ENCODE results near the gene TMEM169. TPM values are rescaled to one million over a fixed set of nuclear protein-coding genes. Genes with fewer than 3 reads are reported as not detected.
"Not testable (repeated sequence)": the region's sequence is repeated elsewhere in the genome, so short reads cannot be mapped to it uniquely, and the experiment has no call there.

Gene TMEM169
- total RNA-seq, 1 donor from 2014 or later: 19.4 TPM

DNA sequence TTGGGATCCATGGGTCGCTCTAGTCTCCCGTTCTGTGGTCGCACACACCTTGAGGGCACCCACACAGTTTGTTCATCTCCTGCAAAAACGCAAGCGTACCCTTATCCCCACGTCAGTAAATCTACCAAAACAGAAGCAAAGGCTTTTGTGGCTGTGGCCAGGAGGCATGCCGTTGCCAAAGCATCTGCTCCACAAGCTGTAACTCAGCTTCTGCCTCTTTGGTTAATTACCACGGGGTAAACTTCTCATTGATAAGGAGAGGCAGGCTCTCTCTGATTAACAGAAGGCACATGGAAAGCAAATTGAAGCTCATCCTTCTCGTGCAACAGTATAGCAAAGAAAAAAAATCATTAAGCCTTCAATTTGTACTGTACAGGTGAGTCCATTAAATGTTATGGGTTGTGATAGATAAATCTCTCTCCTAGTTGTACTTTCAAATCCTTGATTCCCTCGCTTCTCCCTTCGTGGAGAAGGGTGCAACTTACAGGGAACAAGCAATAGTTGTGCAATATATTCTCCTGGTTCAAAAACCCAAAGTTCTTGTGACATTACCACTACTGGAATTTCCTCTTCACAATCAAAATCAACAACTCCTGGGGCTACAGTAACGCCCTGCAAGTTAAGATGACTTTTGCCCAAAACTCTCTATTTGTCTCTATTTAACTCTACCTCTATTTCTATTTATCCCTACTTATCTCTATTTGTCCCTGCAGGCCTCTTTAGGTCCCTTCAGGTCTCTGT, 10.4 kb upstream of the TMEM169 start:
- no peak for DNase-seq (ENCODE audit: low read depth)

- DNase-seq (ENCODE audit: low read depth): no peak
Observed at GRCh38 chr2:216072473-216072872, 9.2 kb upstream of the TMEM169 start.

- DNase-seq (ENCODE audit: low read depth): no peak
Observed at GRCh38 chr2:216073773-216074172, 7.9 kb upstream of the TMEM169 start.

DNA sequence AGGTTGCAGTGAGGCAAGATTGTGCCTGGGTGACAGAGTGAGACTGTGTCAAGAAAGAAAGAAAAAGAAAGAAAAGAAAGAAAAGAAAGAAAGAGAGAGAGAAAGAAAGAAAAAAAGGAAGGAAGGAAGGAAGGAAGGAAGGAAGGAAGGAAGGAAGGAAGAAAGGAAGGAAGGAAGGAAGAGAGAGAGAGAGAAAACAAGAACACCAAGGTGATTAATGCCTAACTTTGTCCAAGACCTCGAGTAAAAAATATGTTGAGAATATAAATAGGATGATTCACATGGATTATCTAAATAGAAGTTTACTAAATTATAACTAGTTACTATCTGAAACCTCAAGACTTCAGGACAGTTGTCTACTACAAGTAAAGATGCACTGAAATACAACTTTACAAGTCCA, 7.3 kb upstream of the TMEM169 start:
- no peak for DNase-seq (ENCODE audit: low read depth)

DNA sequence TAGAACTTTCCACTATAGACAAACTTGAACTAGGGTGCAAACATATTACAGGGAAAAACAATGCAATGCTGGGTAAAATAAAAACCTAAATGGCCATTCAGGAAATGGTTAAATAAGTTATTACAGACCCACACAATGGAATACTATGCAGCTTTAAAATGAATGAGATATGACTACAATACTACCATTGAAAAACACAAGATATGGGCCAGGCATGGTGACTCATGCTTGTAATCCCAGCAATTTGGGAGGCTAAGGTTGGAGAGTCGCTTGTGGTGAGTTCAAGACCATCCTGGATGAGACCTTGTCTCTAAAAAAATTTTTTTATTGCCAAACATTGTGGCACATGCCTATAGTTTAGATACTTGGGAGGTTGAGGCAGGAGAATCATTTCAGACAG, 6.9 kb upstream of the TMEM169 start:
- no peak for DNase-seq (ENCODE audit: low read depth)

GRCh38 chr2:216075510-216076485, 5.9 kb upstream of the TMEM169 start:
- no peak for DNase-seq (ENCODE audit: low read depth)

GRCh38 chr2:216078776-216079175, 2.9 kb upstream of the TMEM169 start:
- no peak for DNase-seq (ENCODE audit: low read depth)

GRCh38 chr2:216080048-216080447, 1.7 kb upstream of the TMEM169 start:
- DNase-seq (ENCODE audit: low read depth): not testable (repeated sequence)

DNA sequence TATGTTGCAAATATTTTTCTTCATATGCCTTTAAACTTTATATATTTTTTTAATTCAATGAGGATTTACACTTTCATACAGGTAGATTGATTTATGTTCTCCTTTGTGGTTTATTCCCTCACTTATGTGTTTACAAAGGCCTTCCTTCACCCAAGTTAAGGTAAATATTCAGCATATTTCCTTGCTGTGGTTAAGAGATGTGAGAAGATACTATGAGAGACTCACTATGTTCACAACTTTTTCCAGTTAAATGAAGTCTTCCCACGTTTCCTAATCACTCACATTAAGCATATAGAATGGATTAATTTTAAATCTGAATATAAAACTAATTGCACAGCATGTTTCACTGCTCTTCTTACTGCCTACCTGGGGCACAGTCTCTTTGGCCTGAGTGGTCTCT, 707 bp upstream of the TMEM169 start:
- DNase-seq (ENCODE audit: low read depth): no peak

- DNase-seq (ENCODE audit: low read depth): peak; percentile 18
Observed at GRCh38 chr2:216082117-216082711, 495 bp downstream of the TMEM169 start.

- peak; percentile 74 for DNase-seq (ENCODE audit: low read depth)
Observed at GRCh38 chr2:216082805-216083204, 1.1 kb downstream of the TMEM169 start.

DNA sequence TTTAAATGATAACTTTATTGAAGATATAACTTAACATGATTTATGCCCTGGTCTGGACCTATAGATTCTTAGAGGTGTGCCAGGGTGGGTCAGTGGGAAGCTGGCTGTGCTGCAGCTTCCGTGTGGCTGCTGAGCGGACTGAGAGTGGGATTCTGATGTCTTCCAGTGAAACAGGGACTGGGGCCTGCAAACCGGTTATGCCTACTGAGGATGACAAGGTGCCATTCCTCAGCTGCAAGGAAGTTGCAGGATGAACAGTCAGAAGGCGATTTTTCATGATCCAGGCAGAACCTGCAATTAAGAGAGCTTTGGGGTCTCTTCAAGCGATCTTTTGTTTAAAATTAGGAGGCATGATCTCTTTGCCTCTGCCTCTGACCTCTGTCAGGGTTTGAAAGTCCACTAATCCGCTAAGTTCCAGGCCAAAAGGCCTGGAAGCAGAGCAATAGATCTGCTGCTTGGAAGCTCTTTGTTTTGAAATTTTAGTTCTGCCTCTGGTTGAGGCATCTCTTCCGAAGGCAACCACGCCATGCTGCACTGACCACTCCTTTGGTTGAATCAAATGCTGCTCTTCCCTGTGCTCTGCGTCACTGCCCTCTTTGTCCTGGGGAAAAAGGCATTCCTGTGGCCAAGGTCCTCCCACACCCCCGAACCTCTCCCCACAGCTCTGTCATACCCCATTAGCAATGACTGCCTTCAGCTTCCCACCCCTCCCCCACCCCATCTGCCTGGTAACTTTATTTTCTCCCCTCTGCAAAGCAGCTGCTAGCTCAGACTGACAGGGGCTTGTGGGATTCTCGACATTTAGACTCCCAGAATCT, 2.0 kb downstream of the TMEM169 start:
- peak; percentile 99 for DNase-seq (ENCODE audit: low read depth)

GRCh38 chr2:216084547-216084946, 2.8 kb downstream of the TMEM169 start:
- DNase-seq (ENCODE audit: low read depth): peak; percentile 69

DNA sequence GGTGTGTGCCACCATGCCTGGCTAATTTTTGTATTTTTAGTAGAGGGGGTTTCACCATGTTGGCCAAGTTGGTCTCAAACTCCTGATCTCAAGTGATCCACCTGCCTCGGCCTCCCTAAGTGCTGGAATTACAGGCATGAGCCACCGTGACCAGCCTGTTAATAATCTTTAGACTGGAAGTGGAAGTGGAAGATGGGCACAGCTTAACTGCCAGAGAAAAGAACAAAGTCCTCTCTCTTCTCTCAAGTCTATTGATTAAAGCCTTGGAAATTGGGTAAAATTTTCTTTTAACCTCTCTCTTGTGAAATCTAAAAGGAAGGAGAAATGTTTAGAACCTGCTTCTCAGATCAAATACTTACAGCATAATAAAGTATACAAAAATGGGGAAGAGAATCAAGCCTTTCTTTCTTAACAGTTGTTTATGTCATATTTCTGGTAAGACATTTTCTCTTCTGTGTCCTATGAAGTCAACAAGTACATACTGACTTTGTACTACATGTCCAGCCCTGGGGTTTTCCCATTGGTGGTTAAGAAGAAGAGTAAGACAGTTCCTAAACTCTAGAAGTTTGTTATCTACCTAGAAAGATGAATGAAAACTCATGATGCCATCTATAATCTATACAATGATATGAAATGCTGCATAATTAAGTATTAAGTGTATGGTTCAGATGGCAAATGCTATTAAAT, 4.6 kb downstream of the TMEM169 start:
- no peak for DNase-seq (ENCODE audit: low read depth)

GRCh38 chr2:216090369-216090786, 8.7 kb downstream of the TMEM169 start:
- DNase-seq (ENCODE audit: low read depth): peak; percentile 48

DNA sequence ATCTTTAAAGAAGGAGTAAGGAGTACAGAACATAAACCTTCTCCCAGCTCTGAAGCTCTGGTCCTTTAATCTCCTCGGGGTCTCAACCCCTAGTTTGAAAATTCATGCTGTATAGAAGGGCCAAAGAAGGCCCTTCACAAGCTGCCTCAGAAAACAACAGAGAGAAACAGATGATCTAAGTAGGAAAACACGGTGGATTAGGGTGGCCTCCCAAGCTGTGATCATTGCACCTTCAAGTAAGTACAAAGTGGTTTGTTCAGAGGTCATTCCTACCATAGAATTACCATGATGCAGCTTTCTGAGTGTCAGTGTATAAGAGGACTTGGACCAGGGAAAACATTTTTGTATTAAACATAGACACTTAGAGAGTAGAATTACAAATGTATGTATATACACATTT, 10.9 kb downstream of the TMEM169 start:
- no peak for DNase-seq (ENCODE audit: low read depth)

GRCh38 chr2:216094701-216095100, 13.0 kb downstream of the TMEM169 start:
- DNase-seq (ENCODE audit: low read depth): no peak

DNA sequence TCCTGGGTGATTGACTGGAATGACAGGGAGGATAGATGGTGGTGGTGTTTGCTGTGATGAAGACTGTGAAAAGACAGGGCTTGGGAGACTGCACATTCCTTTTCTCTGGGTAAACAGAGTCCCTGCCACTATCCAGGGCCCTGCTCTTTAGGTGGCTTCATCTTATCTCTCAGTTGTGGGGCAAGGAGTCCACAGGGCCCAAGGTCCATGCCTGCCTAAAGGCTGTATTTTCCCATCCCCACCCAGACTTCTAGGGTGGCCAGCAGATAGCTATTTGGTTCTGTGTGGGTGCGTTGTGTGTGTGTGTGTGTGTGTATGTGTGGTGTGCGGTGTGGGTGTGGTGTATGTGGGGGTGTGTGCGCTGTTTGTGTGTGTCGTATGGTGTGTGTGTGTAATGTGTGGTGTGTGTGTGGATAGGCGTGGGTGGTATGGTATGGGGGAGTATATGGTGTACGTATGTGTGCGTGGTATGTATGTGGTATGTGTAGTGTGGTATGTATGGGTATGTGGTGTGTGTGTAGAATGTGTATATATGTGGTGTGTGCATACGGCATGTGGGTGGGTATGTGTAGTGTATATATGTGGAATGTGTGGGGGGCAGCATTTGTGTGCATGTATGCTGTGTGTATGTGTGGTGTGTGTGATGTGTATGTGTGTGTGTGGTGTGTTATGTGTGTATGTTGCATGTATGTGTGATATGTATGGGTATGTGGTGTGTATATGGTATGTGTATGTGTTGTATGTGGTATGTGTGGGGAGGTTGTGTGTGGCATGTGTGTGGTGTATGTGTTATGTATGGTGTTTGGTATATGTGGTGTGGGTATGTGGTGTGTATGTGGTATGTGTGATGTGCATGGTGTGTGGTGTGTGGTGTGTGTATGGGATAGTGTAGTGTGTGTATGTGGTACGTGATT, 17.0 kb downstream of the TMEM169 start:
- no peak for DNase-seq (ENCODE audit: low read depth)

DNA sequence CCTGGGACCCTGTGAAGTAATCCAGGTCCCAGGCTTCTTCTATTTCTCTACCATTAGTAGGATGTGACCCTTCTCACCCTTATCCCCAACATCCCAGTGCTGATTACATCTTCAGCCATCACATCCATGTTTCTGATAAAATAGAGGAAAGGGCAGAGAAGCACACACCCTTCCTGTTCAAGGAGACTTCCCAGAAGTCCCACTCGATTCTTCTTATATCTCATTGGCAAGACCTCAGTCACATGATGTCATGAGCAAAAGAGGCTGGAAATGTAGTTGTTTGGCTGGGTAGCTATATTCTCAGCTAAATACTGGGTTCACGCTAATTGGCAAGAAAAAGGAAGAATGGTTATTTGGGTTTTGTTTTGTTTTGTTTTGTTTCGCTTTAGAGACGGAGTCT, 19.4 kb downstream of the TMEM169 start:
- no peak for DNase-seq (ENCODE audit: low read depth)
